Measurements from ENCODE around the gene CNNM2.
"Not testable (repeated sequence)": the region's sequence is repeated elsewhere in the genome, so short reads cannot be mapped to it uniquely, and the experiment has no call there.

CNNM2 gene

DNA sequence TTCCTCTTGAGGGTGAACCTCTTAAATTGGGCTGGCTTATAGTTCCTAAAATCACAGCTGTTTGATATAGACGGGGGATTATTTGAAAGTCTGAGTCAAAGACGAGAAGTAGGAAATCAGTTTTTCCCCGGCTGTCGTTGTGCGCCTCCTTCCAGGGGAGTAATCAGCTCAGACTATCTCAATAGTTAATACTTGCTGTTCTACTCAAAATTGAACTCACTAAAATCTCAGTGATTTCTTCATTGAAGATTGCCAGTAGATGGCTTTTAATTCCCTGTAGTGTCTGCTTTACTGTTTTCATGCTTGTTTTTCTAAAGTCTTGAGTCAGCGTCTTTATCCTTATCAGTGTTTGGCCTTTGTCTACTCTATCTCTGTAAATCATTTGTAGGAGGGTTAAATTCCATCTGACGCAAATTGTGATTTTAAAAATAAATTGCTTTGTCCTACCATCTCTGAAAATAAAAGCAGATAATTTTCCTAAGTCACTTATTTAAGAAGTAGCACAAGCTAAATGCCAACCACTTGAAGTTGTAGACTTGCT lies 47.3 kb downstream of the CNNM2 start:
- DNase-seq (ENCODE audit: low read depth in 2 of 2, low spot score in 1 of 2): no peak

DNA sequence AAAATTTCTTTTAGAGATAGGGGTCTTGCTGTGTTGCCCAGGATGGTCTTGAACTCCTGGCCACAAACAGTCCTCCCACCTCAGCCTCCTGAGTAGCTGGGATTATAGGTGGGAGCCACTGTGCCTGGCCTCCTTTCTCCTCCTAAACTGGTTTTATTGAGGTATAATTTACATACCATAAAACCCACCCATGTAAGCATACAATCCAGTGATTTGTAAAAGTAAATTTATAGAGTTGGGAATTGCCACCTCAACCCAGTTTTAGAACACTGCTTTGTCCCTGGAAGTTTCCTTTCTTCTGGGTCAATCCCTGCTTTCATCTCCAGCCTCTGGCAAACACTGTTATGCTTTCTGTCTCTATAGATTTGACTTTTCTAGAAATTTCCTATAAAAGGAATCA lies 49.0 kb downstream of the CNNM2 start:
- DNase-seq (ENCODE audit: low read depth in 2 of 2, low spot score in 1 of 2): no peak

DNA sequence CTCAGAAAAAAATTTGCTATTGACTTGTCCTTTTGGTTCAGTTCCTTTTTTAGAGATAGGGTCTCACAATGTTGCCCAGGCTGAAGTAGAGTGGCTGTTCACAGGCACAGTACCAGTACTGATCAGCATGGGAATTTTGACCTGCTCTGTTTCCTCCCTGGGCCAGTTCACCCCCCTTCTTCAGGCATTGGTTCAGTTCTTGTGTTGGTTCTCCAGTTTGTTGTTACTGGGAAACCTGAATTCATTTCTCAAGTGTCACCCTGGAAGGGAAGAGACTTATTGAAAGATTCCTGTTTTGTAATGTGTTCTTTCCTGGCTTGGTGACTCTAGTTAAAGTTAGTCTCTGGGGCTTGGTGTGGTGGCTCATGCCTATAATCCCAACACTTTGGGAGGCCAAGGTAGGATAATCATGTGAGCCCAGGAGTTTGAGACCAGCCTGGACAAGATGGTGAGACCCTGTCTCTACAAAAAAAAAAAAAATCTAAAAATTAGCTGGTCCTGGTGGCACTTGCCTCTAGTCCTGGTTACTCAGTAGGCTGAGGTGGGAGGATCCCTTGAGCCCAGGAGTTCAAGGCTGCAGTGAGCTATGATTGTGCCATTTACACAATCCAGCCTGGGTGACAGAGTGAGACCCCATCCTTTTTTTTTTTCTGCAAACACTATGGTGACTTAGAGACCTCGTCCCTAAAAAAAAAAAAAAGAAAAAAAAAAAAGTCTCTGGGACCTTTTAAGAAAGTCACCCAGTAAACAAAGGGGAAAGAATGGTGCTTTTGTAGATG lies 52.7 kb downstream of the CNNM2 start:
- DNase-seq (ENCODE audit: low read depth in 2 of 2, low spot score in 1 of 2): no peak

DNA sequence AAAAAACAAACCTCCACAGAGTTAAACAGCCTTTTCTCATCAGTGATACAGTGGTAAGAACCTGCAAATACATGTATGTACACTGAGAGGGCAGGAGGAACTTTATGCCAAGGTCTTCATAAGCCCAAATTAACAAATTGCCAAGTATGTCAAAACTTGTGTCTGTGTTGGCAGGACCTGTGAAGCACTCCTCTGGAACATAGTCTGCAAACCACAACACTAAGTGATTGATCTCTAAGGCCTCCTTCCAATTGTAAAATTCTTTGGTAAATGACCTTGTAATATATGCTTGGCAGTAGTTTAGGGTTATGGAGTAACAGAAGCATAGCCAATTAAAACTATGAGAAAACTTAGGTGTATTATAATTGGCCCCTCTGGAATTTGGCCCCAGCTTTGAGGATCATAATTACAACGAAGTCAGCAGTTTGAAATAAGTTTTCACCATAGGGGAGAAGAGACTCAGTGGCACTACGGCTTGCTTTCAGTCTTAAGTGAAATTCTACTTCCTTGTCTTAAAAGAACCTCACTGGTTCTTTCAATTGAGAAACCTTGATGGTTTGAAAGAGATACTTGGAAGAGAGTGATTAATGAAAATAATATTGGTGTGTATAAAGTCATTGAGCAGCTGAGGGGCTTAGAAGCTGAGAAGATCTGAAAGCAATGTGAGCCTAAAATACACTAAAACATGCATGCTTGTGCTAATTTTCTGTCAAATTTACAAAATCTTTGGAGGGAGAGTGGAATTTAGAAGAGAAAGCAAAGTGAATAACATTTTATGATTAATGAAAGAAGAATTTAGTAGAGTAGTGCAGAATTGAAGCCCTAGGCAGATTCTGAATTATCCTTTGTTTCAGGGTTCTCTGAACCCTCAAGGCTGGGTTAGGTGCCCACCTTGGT lies 57.6 kb downstream of the CNNM2 start:
- DNase-seq (ENCODE audit: low read depth in 2 of 2, low spot score in 1 of 2): no peak

DNA sequence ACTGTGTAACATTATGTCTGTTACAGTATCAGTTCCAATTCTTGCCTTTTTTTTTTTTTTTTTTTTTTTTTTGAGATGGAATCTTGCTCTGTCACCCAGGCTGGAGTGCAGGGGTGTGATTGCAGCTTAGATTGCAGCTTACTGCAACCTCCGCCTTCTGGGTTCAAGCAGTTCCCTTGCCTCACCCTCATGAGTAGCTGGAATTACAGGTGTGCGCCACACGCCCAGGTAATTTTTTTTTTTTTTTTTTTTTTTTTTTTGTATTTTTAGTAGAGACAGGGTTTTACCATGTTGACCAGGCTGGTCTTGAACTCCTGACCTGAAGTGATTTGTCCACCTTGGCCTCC lies 58.3 kb downstream of the CNNM2 start:
- DNase-seq (ENCODE audit: low read depth in 2 of 2, low spot score in 1 of 2): not testable (repeated sequence)

DNA sequence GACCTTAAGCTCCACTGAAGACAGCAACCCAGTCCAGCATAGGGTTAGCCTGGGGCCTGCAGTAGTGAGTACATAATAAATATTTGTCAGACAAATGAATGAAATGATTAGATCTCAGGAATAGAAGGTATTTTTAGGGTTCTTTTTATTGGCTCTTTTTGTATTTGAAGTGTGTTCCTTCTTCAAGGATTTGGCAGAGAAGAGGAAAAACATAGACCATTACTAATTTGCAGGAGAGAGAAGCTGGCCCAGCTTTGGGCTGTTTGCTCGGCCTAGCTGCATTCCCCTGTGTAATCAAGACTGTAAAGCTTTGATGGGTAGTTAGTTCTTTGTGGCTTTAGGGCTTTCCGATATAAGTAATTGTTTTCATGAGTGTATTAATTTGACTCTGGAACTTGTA lies 64.2 kb downstream of the CNNM2 start:
- no peak for DNase-seq (ENCODE audit: low read depth in 2 of 2, low spot score in 1 of 2)

DNA sequence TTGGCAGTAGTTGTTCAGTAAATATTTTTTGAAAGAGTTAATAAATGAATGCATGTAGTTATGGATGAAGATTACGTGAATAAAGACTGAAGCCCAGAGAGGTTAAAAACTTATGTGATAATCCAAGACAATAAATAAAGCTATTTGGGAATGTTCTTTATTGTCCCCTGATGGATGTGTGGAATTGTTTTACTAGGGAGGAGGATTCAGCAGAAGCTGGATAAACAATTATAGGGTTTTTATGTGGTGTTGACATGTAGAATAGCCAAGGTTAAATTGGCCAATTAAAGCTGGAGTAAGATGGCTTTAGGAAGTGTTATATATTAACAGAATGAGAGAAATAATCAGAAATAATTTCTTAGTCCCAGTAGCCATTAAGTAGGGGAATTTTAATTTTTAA lies 66.0 kb downstream of the CNNM2 start:
- DNase-seq (ENCODE audit: low read depth in 2 of 2, low spot score in 1 of 2): no peak

DNA sequence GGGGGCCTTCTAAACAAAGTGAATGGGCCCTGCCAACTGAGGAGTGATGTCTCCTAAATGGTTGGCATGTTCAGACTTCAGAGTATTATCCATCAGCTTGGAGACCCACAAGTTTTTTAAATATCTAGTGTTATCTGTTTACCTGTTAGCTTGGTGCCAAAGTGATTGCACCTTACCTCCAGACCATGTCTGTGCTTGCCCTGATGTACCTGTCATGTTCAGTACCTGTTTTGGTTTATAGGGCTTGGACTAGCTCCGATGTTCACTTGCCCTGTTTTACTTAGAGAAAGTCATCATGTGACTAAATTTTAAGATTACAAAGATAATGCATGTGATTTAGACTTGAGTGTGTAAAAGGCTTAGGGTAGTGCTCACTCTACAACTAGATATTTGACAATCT lies 67.7 kb downstream of the CNNM2 start:
- no peak for DNase-seq (ENCODE audit: low read depth in 2 of 2, low spot score in 1 of 2)

DNA sequence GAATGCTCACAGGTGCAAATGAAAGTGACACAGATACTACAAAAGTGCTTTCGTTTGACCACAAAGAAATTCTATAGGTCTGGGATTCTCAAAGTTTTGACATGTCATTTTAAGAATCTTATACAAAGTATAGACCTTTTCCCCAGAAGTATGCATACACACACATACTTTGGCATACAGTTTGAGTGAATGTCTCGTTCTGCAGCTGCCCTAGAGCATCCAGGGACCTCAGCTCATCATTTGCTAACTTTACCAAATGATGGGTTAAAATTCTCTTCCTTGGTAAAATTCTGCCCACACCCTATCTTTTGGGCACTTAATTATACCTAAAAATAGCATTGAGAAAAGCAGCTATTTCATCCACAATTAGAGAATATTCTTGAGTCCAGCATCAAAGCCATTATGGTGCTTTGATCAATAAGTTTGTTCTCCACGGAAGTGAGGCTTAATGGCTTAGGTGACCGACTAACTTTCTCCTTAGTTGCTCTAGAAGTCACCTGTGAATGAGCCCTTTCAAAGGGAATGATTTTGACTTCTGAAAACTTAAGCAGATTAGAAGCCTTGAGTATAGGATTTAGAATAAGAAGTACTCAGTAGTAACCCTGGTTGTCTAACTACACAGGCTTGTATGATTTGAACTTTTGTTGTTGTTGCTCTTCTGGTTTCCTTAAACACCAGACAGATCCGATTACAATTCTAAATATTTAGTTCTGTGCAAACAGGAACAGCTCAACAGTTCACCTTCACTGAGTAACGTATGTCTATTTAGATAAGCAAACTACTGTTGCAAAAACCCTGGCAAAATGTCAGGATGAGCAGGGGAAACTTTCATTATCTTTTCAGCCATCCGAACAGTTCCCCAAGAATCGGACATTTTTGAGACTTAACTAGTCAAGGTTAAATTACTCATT lies 70.6 kb downstream of the CNNM2 start:
- no peak for DNase-seq (ENCODE audit: low read depth in 2 of 2, low spot score in 1 of 2)

DNA sequence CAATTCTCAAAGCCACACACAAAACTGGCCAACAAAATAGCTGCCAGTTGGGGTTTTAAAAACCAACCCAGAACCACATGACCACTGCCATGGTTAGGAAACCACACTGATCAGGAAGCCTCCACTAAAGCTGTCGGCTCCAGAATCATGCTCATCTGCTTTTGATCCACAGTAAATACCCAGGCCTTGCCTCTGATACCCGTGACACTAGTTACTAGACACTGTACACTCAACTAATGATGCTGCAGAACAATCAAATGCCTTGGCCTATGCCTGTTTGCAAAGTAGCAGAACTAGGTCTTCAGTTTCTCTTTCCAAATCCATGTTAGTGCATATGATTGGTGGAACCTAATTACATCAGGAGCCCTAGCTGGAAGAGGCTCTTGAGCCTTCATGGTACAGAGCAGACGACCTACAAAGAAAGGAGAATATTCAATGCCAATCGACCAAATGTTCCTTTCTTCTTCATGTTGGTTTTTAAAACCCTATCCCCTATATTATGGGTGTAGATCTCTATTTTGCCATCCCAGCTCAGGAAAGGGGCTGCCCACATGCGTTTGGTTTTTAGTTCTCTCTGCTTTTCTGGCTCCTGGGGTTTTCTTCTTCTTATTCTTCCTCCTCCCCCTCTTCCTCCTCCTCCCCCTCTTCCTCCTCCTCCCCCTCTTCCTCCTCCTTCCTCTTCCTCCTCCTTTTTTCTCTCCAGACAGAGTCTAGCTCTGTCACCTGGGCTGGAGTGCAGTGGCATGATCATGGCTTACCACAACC lies 76.6 kb downstream of the CNNM2 start:
- DNase-seq (ENCODE audit: low read depth in 2 of 2, low spot score in 1 of 2): no peak

DNA sequence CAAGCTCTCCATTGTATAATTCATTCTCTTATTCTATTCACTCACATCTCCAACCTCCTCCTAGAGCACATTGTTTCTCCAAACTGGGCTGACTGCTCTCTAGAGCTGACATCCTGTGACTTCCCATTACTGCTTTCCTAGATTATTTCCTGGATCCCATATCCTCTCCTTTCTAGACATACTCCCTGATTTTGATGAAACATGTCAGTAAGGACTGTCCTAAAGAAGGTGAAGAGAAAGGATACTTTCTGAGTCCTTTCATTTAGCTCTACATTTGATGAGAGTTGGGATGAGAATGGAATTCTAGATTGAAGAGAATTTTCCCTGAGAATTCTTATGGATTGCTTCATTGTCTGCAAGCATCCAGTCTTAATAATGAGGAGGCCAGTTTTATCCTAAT lies 78.8 kb downstream of the CNNM2 start:
- no peak for DNase-seq (ENCODE audit: low read depth in 2 of 2, low spot score in 1 of 2)

DNA sequence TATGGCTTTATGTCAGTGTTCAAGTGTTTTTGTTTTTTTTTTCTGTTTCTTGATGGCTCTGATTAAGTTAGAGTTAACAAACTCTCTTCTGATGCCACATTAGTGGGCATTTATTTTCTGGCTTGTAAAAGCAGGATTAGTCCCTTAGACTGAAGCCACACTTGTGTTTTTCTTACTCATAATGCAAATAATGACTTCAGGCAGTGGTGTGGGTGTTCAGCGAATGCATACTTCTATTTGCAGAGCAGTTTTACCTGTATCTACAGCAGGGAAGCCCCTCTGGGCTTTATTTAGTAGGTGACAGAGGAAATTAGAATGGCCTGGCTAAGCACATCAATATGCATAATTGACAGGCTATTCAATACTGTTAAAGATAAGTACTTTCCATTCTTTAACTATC lies 79.9 kb downstream of the CNNM2 start:
- DNase-seq (ENCODE audit: low read depth in 2 of 2, low spot score in 1 of 2): no peak

DNA sequence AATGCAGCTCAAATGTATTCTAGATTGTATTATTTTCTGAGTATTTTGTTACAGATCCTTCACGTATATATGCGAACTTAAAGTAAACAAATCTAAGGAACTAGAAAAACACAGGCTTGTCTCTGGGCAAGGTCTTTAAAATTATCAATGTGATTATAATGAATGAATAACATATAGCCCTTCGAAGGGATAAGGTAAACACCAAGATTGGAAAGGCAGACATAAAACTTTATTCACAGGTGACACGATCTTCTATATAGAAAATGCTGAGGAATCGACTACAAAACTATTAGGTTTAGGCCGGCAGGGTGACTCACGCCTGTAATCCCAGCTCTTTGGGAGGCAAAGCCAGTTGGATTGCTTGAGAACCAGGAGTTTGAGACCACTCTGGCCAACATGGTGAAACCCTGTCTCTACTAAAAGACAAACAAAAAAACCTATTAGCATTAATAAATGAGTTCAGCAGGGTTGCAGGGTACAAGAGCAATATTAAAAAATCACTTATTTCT lies 80.4 kb downstream of the CNNM2 start:
- no peak for DNase-seq (ENCODE audit: low read depth in 2 of 2, low spot score in 1 of 2)

DNA sequence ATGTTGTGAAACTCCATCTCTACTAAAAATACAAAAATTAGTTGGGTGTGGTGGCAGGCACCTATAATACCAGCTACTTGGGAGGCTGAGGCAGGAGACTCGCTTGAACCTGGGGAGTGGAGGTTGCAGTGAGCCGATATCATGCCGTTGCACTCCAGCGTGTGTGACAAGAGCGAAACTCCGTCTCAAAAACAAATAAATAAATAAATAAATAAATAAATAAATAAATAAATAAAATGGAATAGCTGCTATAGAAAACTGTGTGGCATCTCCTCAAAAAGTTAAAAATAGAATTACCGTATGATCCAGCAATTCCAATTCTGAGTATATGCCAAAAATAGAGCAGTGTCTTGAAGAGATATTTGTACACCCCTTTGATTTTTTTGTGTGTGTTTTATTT lies 82.0 kb downstream of the CNNM2 start:
- not testable (repeated sequence) for DNase-seq (ENCODE audit: low read depth in 2 of 2, low spot score in 1 of 2)

DNA sequence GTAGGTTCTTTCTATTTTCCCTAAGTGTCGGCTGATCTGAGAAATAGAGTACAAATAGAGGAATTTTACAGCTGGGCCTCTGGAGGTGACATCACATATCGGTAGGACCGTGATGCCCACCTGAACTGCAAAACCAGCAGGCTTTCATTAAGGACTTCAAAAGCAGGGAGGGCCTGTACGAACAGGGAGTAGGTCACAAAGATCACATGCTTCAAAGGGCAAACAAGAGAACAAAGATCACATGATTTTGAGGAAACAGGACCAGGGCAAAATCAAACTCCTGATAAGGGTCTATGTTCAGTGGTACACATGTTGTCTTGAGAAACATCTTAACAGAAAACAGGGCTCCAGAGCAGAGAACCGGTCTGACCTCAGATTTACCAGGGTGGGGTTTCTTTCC lies 88.9 kb downstream of the CNNM2 start:
- no peak for DNase-seq (ENCODE audit: low read depth in 2 of 2, low spot score in 1 of 2)

DNA sequence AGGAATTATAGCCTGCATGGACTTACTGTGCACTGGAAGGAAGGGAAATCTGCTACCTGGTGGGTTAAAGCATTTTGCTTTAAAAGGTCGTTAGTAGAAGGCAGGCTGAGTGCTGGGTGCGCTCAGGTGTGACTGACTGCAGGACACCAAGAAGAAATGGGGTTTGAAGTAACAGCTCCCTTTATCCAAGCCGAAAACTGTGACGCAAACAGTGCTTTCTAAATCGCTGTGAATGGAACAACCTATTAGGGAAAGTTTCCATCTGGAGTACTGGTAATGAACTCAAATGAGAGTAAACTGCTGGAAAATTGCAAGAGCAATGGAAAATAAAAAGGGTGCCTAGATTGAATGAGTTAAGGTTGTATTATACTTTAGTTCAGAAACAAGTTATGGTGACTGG lies 95.3 kb downstream of the CNNM2 start:
- DNase-seq (ENCODE audit: low read depth in 2 of 2, low spot score in 1 of 2): no peak

DNA sequence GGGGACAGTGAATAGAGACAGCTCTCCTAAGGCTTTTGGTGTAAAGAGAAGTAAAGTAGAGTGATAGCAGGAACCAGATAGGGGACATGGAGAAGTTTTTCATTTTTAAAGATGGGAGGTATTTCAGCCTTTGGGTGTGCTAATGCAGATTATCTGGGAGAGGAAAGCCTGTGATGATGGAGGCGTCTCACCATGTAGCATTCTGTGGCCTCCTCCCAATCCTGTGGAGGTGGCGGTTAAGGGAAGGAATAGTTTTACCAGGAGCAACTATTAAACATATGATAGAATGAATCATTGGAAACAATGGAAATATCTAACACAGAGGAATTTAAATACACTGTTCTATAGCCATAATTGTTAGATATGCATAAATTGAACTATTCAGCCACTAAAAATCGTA lies 101.3 kb downstream of the CNNM2 start:
- no peak for DNase-seq (ENCODE audit: low read depth in 2 of 2, low spot score in 1 of 2)

DNA sequence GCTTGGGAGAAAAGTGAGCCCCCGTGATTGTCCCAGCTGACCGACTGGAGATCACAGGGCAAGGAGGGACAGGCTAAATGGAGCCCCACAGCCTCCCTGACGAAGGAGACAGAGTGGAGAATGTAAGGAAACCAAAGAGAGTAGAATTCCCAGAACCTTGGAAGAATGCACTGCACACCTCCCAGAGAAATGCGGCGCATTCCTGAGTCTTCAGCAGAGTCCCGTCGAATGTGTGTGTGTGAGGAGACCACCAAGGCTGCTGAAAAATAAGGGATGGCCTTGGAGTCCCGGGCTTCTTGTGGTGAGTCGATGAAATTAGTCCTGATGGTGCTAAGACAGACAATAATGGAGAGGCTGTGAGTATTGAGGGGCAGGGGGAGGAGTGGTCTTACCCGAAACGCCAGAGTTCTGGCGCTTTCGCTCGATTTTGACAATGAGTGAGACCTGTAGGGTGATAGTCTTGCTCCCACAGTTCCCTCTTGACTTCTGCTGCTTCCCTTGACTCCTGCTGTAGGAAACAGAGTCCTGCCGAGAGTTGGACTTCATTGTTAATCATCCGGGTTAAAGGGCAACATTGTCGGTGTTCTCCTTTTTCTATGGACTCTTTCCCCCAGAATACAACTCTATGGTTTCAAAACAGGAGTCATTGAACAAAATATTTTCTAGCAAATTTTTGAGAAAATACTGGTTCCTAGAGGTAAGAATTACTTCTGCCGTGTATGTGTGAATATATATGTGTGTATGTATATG lies 103.2 kb downstream of the CNNM2 start:
- DNase-seq (ENCODE audit: low read depth in 2 of 2, low spot score in 1 of 2): no peak

DNA sequence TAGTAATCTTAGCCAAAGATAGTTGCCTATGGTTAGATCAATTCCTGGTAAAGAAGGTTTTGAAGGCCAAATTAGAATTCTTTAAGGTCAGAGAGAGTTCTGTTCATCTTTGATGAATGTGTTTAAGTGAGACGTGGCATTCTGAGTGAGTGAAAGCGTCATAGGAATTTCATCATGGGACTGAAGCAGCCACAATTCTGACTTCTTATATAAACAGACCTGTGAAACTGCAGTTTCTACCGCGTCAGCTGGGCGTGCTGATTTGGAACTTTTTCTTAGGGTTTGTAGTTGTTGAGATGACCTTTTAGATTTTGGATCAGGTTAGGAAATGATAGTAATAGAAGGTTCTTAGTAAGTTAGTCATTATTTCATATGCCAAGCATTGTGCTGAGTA lies 103.8 kb downstream of the CNNM2 start:
- no peak for DNase-seq (ENCODE audit: low read depth in 2 of 2, low spot score in 1 of 2)

DNA sequence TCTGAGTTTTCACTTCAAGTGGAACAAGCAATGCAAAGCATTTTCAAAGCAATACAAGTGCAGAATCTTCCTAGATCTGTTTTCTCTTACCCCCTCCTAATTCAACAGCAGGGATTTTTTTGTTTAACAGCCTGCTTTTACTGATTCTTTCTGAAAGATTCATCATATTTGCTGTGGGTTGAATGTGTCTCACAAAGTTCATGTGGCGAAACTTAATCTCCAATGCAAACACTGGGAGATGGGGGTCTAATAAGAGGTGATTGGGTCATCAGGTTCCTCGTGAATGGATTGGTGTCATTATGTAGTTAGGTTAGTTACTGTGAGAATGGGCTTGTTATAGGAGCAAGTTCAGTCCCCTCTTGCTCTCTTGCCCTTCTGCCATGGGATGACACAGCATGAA lies 107.6 kb downstream of the CNNM2 start:
- DNase-seq (ENCODE audit: low read depth in 2 of 2, low spot score in 1 of 2): no peak

All from stimulated activated CD8-positive, alpha-beta memory T cell treated with anti-CD3 and anti-CD28 coated beads, Interleukin-4, amount 100 ng/mL, for 1 hour (primary cell).